B cell (primary cell): ENCODE results near the gene PDE11A. TPM values are rescaled to one million over a fixed set of nuclear protein-coding genes. Genes with fewer than 3 reads are reported as not detected.

ENCODE experiments used
- ATAC-seq: fragments of 200-7000 bp; cut with Tn5 transposase; one replicate; pipeline ENCODE4 v1.10.0; 2021; ENCODE audit warnings: low read depth, mild to moderate bottlenecking, moderate number of reproducible peaks, moderate library complexity
- CTCF ChIA-PET: fragments of 350-600 bp; sonication (Branson Sonifier 250); formaldehyde crosslinking; loops from one replicate; lab custom pipeline; 2021; ENCODE audit warnings: antibody characterized with exemption, inconsistent platforms; lab: Charles Lee
- POLR2A ChIA-PET: fragments of 350-600 bp; sonication (Branson Sonifier 250); formaldehyde crosslinking; loops from one replicate; lab custom pipeline; 2021; ENCODE audit warnings: antibody characterized with exemption; lab: Charles Lee
- DNase-seq: peaks from one replicate; pipeline ENCODE4 v3.0.0; 2013
- H2AFZ ChIP-seq: 2 replicates; pipeline ENCODE4 v1.6.1; 2012; ENCODE audit warnings: mild to moderate bottlenecking, low read depth, low read length; ENCODE audit not compliant: insufficient read depth, poor library complexity, severe bottlenecking
- H3K27ac ChIP-seq, 2 donors: 1 replicate in 1 of 2; 2 replicates in 1 of 2; pipeline ENCODE4 v1.5.1; 2012 to 2013; ENCODE audit warnings: low read length in 2 of 2, mild to moderate bottlenecking in 2 of 2, moderate library complexity in 1 of 2
- H3K27me3 ChIP-seq, 4 experiments: fragments of 200-600 bp in 1 of 4; sonication (generic) in 1 of 4; replicated peaks in 1 of 4; 1 replicate in 2 of 4; 2 replicates in 2 of 4; pipeline versions ENCODE4 v1.6.1 to v1.7.0; 2013 to 2016; ENCODE audit warnings: low read length in 3 of 4, mild to moderate bottlenecking in 2 of 4, mixed read lengths in 1 of 4, moderate library complexity in 1 of 4; ENCODE audit not compliant: insufficient read depth in 4 of 4, control insufficient read depth in 3 of 4; ENCODE audit errors: control extremely low read depth in 1 of 4
- H3K36me3 ChIP-seq, 2 experiments: replicated peaks in 1 of 2; 1 replicate in 1 of 2; 2 replicates in 1 of 2; pipeline versions ENCODE4 v1.6.1 to v1.7.1; 2013; ENCODE audit warnings: low read length in 1 of 2; ENCODE audit not compliant: insufficient read depth in 2 of 2, control insufficient read depth in 1 of 2; ENCODE audit errors: control extremely low read depth in 1 of 2, extremely low read depth in 1 of 2
- H3K4me1 ChIP-seq, 2 donors: fragments of 200-600 bp in 1 of 2; sonication (generic) in 1 of 2; 1 replicate in 1 of 2; 2 replicates in 1 of 2; pipeline versions ENCODE4 v1.5.1 to v1.6.1; 2013 to 2017; ENCODE audit warnings: low read length in 2 of 2; ENCODE audit not compliant: control insufficient read depth in 2 of 2, insufficient read depth in 2 of 2
- H3K4me2 ChIP-seq: replicated peaks from 2 replicates; pipeline ENCODE3; 2012; ENCODE audit warnings: mild to moderate bottlenecking, low read depth, low read length; ENCODE audit not compliant: poor library complexity, severe bottlenecking
- H3K4me3 ChIP-seq, 5 experiments: fragments of 200-600 bp in 1 of 5; sonication (generic) in 1 of 5; 1 replicate in 3 of 5; 2 replicates in 2 of 5; pipeline versions ENCODE4 v1.5.1 to v1.7.0; 2011 to 2016; ENCODE audit warnings: low read length in 4 of 5, mild to moderate bottlenecking in 4 of 5, low read depth in 2 of 5, control low read depth in 1 of 5, moderate library complexity in 1 of 5; ENCODE audit not compliant: insufficient read depth in 1 of 5; ENCODE audit errors: control extremely low read depth in 1 of 5, extremely low read depth in 1 of 5
- H3K79me2 ChIP-seq: fragments of 200-600 bp; sonication (generic); one replicate; pipeline ENCODE4 v1.6.0; 2016; ENCODE audit warnings: low read length; ENCODE audit not compliant: control insufficient read depth, insufficient read depth
- H3K9ac ChIP-seq: fragments of 200-600 bp; sonication (generic); 2 replicates; pipeline ENCODE4 v1.6.1; 2017; ENCODE audit warnings: mild to moderate bottlenecking, low read length, moderate library complexity
- H3K9me3 ChIP-seq, 3 donors: one replicate each; pipeline versions ENCODE4 v1.6.1 to v1.7.1; 2013; ENCODE audit warnings: low read length in 2 of 3; ENCODE audit not compliant: control insufficient read depth in 2 of 3, insufficient read depth in 1 of 3; ENCODE audit errors: control extremely low read depth in 1 of 3
- H4K20me1 ChIP-seq: 2 replicates; pipeline ENCODE4 v1.6.0; 2012; ENCODE audit warnings: mild to moderate bottlenecking, low read length; ENCODE audit not compliant: insufficient read depth, control insufficient read depth, poor library complexity, severe bottlenecking
- H3K27ac Mint-ChIP-seq: one replicate; pipeline ENCODE4 v1.8.0; 2021; ENCODE audit warnings: mixed read lengths
- H3K27me3 Mint-ChIP-seq: one replicate; pipeline ENCODE4 v1.8.0; 2021; ENCODE audit warnings: mixed read lengths
- H3K4me1 Mint-ChIP-seq: one replicate; pipeline ENCODE4 v1.8.0; 2021; ENCODE audit warnings: mixed read lengths
- H3K4me3 Mint-ChIP-seq: one replicate; pipeline ENCODE4 v1.8.0; 2021; ENCODE audit warnings: mixed read lengths
- H3K9me3 Mint-ChIP-seq: one replicate; pipeline ENCODE4 v1.8.0; 2022; ENCODE audit warnings: mixed read lengths; ENCODE audit not compliant: insufficient read depth
- CTCF ChIP-seq: fragments of 200-600 bp; IDR thresholded peaks from one replicate; pipeline ENCODE4 v1.8.0; 2022; ENCODE audit warnings: antibody characterized with exemption, mild to moderate bottlenecking
- EZH2 ChIP-seq: IDR thresholded peaks from 2 replicates; pipeline ENCODE4 v1.6.1; 2012; ENCODE audit warnings: borderline replicate concordance, low read depth, mild to moderate bottlenecking, moderate library complexity, low read length; ENCODE audit not compliant: insufficient read depth, poor library complexity, severe bottlenecking
- WGBS: methylation state at CpG from one replicate; pipeline ENCODE4 v1.1.5; 2013; ENCODE audit warnings: missing lambda C conversion rate; ENCODE audit not compliant: insufficient coverage; 5-methylcytosine and 5-hydroxymethylcytosine counted together
- intact Hi-C: fragments of 100-400 bp; cut with micrococcal nuclease; formaldehyde crosslinking; loops from one replicate; pipeline ENCODE4 v1.10.0; 2022
- polyA plus RNA-seq: library from polyadenylated mRNA; depleted of rRNA; stranded (reverse); fragments of >200 nt; gene quantifications from 2 replicates; pipeline ENCODE4 v1.2.3, GENCODE V29; 2012
- total RNA-seq, 2 donors: library from RNA; stranded (reverse); fragments of 120-200 nt in 1 of 2; gene quantifications; 1 replicate in 1 of 2; 2 replicates in 1 of 2; pipeline versions ENCODE4 v1.2.3 to v1.2.4, GENCODE V29; 2013 to 2022

PDE11A gene
- total and polyA plus RNA-seq, 2 donors (not counting 1 experiment from before 2014, with no cell fraction given), result 0.25 TPM; not detected in 1

DNA sequence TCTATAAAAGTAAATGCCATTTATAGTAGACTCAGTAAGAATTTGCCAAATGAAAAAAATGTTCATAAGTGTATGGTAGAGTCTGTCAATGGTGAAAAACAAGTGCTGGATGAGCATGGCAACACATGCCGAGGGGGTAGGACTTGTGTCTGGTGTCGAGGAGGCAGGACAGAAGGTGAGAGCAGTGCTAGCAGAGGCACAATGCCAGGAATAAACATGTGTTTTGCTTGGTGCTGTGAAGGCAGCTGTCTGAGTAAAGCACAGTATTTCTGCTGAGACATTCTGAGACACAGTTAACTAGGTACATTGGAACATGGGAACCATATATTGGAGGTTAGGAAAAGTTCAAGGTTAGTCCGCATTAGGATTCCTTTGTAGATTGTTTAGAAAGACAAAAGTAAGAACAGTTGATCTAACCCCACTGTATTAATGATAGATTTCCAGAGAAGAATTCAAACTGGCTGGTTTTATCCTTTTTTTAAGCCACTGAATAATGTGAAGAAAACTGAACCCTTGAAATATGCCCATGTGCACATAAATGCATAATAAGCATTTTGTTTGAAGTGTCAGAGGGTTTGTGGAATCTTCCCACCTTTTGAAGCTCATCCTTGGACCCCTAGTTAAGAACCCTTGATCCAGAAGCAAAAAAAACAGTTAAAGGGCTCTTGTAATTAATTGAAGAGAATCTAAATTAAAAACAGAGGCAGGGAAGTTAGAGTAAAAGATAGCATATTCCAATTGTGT lies 46.8 kb upstream of the PDE11A start:
- Histone ChIP-seq H3K27ac (no peak overlapping the region), H2AFZ (no peak overlapping the region), H3K4me2 (no peak overlapping the region), H4K20me1 (no peaks in the 10 kb centered on the region), H3K9ac (no peak overlapping the region), H3K4me1 (no peaks in the 10 kb centered on the region), H3K27me3 (no peaks in the 10 kb centered on the region), H3K9me3 (no peaks in the 10 kb centered on the region), H3K4me3 (no peak overlapping the region), H3K79me2 (no peaks in the 10 kb centered on the region), H3K36me3 (peaks cover 1 to 47% of the 10 kb centered on the region in 2 experiments)
- no peak overlapping the region for H3K4me3 Mint-ChIP-seq
- POLR2A ChIA-PET, result no interaction called here
- no peaks in the 10 kb centered on the region for H3K9me3 Mint-ChIP-seq
- intact Hi-C loops, result loop anchor here (10.0 kb wide), 1 partner anchor 485 kb away; no protein-coding TSS in a partner anchor
- TF ChIP-seq EZH2 (no peak), CTCF (no peak)
- ATAC-seq, result no peak
- WGBS, result 98% methylated on average over 2 of the region's 3 CpGs
- CTCF ChIA-PET, result no interaction called here
- no peak overlapping the region for H3K27ac Mint-ChIP-seq
- no peaks in the 10 kb centered on the region for H3K27me3 Mint-ChIP-seq
- H3K4me1 Mint-ChIP-seq, result peaks cover 14% of the 10 kb centered on the region
- DNase-seq, result no peak

GRCh38 chr2:178117725-178118124 lies 45.1 kb upstream of the PDE11A start:
- H3K27ac Mint-ChIP-seq, result no peak overlapping the region
- no peak for ATAC-seq
- CTCF ChIA-PET, result no interaction called here
- Histone ChIP-seq H3K27ac (no peak overlapping the region), H3K79me2 (peaks cover under 1% of the 10 kb centered on the region), H3K27me3 (no peaks in the 10 kb centered on the region), H3K9ac (no peak overlapping the region), H4K20me1 (no peaks in the 10 kb centered on the region), H3K4me2 (no peak overlapping the region), H3K4me1 (peaks cover 5 to 8% of the 10 kb centered on the region in 2 donors), H3K9me3 (no peaks in the 10 kb centered on the region), H2AFZ (no peak overlapping the region), H3K4me3 (no peak overlapping the region), H3K36me3 (peaks cover 1 to 31% of the 10 kb centered on the region in 2 experiments)
- peaks cover 29% of the 10 kb centered on the region for H3K4me1 Mint-ChIP-seq
- no CpG with 5 or more reads among the region's 1 CpG for WGBS
- intact Hi-C loops, result loop anchor here (10.0 kb wide), 1 partner anchor 483 kb away; no protein-coding TSS in a partner anchor
- TF ChIP-seq CTCF, result no peak
- TF ChIP-seq EZH2, result no peak
- no peaks in the 10 kb centered on the region for H3K27me3 Mint-ChIP-seq
- POLR2A ChIA-PET, result no interaction called here
- H3K4me3 Mint-ChIP-seq, result no peak overlapping the region
- no peaks in the 10 kb centered on the region for H3K9me3 Mint-ChIP-seq
- DNase-seq, result no peak
